Type B pancreatic cell (in vitro differentiated cells): ENCODE results near the gene STOML1. TPM values are rescaled to one million over a fixed set of nuclear protein-coding genes. Genes with fewer than 3 reads are reported as not detected.

ENCODE experiments used
- DNase-seq: peaks from one replicate; pipeline ENCODE4 v3.0.0; 2021; ENCODE audit warnings: mixed read lengths; ENCODE audit not compliant: unreplicated experiment; ENCODE audit errors: extremely low spot score
- H3K27ac Mint-ChIP-seq: 2 replicates; pipeline ENCODE4 v1.8.0; 2021; ENCODE audit warnings: mild to moderate bottlenecking, mixed read lengths
- H3K27me3 Mint-ChIP-seq: 2 replicates; pipeline ENCODE4 v1.8.0; 2021; ENCODE audit warnings: mixed read lengths
- H3K36me3 Mint-ChIP-seq: 2 replicates; pipeline ENCODE4 v1.8.0; 2021; ENCODE audit warnings: mixed read lengths
- H3K4me1 Mint-ChIP-seq: one replicate; pipeline ENCODE4 v1.8.0; 2021; ENCODE audit warnings: mixed read lengths; ENCODE audit not compliant: unreplicated experiment
- H3K4me3 Mint-ChIP-seq: 2 replicates; pipeline ENCODE4 v1.8.0; 2021; ENCODE audit warnings: mild to moderate bottlenecking, mixed read lengths
- H3K9me3 Mint-ChIP-seq: 2 replicates; pipeline ENCODE4 v1.8.0; 2021; ENCODE audit warnings: mixed read lengths
- CTCF ChIP-seq: fragments of 200-600 bp; sonication (generic); conservative IDR thresholded peaks from 2 replicates; pipeline ENCODE4 v1.5.0; 2021; ENCODE audit warnings: antibody characterized with exemption, mild to moderate bottlenecking
- total RNA-seq: library from RNA; stranded (reverse); gene quantifications from 2 replicates; pipeline ENCODE4 v1.2.1, GENCODE V29; 2021; ENCODE audit warnings: low replicate concordance

Gene STOML1
- total RNA-seq, 1 donor from 2014 or later = 10.4 TPM

- no peaks in the 10 kb centered on the region for H3K36me3 Mint-ChIP-seq
- H3K27ac Mint-ChIP-seq = no peak overlapping the region
- no peaks in the 10 kb centered on the region for H3K27me3 Mint-ChIP-seq
- H3K9me3 Mint-ChIP-seq = no peaks in the 10 kb centered on the region
- no peak for DNase-seq
- H3K4me1 Mint-ChIP-seq = peaks cover 39% of the 10 kb centered on the region
- H3K4me3 Mint-ChIP-seq = no peak overlapping the region
- TF ChIP-seq CTCF = no peak
Measured at GRCh38 chr15:73936588-73937290, 55.4 kb downstream of the STOML1 start.

GRCh38 chr15:73936181-73936580 lies 55.9 kb downstream of the STOML1 start:
- no peak overlapping the region for H3K4me3 Mint-ChIP-seq
- no peaks in the 10 kb centered on the region for H3K9me3 Mint-ChIP-seq
- no peaks in the 10 kb centered on the region for H3K36me3 Mint-ChIP-seq
- peaks cover 39% of the 10 kb centered on the region for H3K4me1 Mint-ChIP-seq
- no peak overlapping the region for H3K27ac Mint-ChIP-seq
- TF ChIP-seq CTCF = no peak
- DNase-seq = no peak
- H3K27me3 Mint-ChIP-seq = peaks cover 2% of the 10 kb centered on the region

GRCh38 chr15:73935547-73935946 lies 56.5 kb downstream of the STOML1 start:
- Mint-ChIP-seq H3K9me3 (no peaks in the 10 kb centered on the region), H3K4me3 (no peak overlapping the region), H3K27ac (peak overlapping the region; percentile 16), H3K4me1 (peaks cover 37% of the 10 kb centered on the region), H3K27me3 (peaks cover 5% of the 10 kb centered on the region), H3K36me3 (no peaks in the 10 kb centered on the region)
- no peak for TF ChIP-seq CTCF
- DNase-seq = no peak

- Mint-ChIP-seq H3K36me3 (no peaks in the 10 kb centered on the region), H3K9me3 (no peaks in the 10 kb centered on the region), H3K27ac (no peak overlapping the region), H3K4me1 (peaks cover 26% of the 10 kb centered on the region), H3K4me3 (no peak overlapping the region), H3K27me3 (peaks cover 5% of the 10 kb centered on the region)
- TF ChIP-seq CTCF = no peak
- no peak for DNase-seq
Measured at GRCh38 chr15:73934281-73934680, 57.8 kb downstream of the STOML1 start.

- Mint-ChIP-seq H3K4me3 (no peak overlapping the region), H3K4me1 (peaks cover 24% of the 10 kb centered on the region), H3K27me3 (peaks cover 10% of the 10 kb centered on the region), H3K27ac (no peak overlapping the region), H3K9me3 (no peaks in the 10 kb centered on the region), H3K36me3 (no peaks in the 10 kb centered on the region)
- TF ChIP-seq CTCF = no peak
- no peak for DNase-seq
Measured at GRCh38 chr15:73932381-73933191, 59.5 kb downstream of the STOML1 start.
